Measurements from ENCODE around the gene E2F1. TPM values are rescaled to one million over a fixed set of nuclear protein-coding genes. Genes with fewer than 3 reads are reported as not detected.

The E2F1 gene
- total and polyA plus RNA-seq, 2 donors (not counting 1 experiment from before 2014, with no cell fraction given) = 2.4 to 2.7 TPM

GRCh38 chr20:33694639-33695012 is 8.4 kb upstream of the E2F1 start:
- no peak overlapping the region for H3K27ac Mint-ChIP-seq
- TF ChIP-seq, protein P1, sequence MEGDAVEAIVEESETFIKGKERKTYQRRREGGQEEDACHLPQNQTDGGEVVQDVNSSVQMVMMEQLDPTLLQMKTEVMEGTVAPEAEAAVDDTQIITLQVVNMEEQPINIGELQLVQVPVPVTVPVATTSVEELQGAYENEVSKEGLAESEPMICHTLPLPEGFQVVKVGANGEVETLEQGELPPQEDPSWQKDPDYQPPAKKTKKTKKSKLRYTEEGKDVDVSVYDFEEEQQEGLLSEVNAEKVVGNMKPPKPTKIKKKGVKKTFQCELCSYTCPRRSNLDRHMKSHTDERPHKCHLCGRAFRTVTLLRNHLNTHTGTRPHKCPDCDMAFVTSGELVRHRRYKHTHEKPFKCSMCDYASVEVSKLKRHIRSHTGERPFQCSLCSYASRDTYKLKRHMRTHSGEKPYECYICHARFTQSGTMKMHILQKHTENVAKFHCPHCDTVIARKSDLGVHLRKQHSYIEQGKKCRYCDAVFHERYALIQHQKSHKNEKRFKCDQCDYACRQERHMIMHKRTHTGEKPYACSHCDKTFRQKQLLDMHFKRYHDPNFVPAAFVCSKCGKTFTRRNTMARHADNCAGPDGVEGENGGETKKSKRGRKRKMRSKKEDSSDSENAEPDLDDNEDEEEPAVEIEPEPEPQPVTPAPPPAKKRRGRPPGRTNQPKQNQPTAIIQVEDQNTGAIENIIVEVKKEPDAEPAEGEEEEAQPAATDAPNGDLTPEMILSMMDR (IDR thresholded peaks at IDR 0.05) = no peak
- no peak for TF ChIP-seq EZH2 (IDR thresholded peaks at IDR 0.05; ENCODE audit: borderline replicate concordance, insufficient read depth, low read depth, low read length, poor library complexity, severe bottlenecking)
- H2AFZ ChIP-seq (ENCODE audit: insufficient read depth, low read depth, low read length, poor library complexity, severe bottlenecking) = no peak overlapping the region
- no peak overlapping the region for H3K4me3 ChIP-seq (ENCODE audit: control extremely low read depth in 1 of 5, extremely low read depth in 1 of 5, insufficient read depth in 1 of 5, low read depth in 2 of 5, low read length in 4 of 5)
- no peaks in the 10 kb centered on the region for H3K9me3 Mint-ChIP-seq (ENCODE audit: insufficient read depth)
- no peak for ATAC-seq (ENCODE audit: low read depth)
- H3K9me3 ChIP-seq (ENCODE audit: control extremely low read depth in 1 of 3, control insufficient read depth in 2 of 3, insufficient read depth in 1 of 3, low read length in 2 of 3) = peaks cover 0 to 11% (median 0%) of the 10 kb centered on the region in 3 donors
- H3K27me3 ChIP-seq (replicated peaks in 1 of 4; ENCODE audit: control extremely low read depth in 1 of 4, control insufficient read depth in 3 of 4, insufficient read depth in 4 of 4, low read length in 3 of 4) = no peaks in the 10 kb centered on the region
- no peak overlapping the region for H3K4me3 Mint-ChIP-seq
- intact Hi-C loops (cut with micrococcal nuclease) = no loop called here
- H3K4me1 ChIP-seq (ENCODE audit: control insufficient read depth in 2 of 2, insufficient read depth in 2 of 2, low read length in 2 of 2) = no peaks in the 10 kb centered on the region
- H3K79me2 ChIP-seq (ENCODE audit: control insufficient read depth, insufficient read depth, low read length) = no peaks in the 10 kb centered on the region
- H3K27ac ChIP-seq (ENCODE audit: low read length in 2 of 2) = no peak overlapping the region
- ChIA-PET POLR2A (no interaction called here), CTCF (no interaction called here)
- whole genome bisulfite sequencing (ENCODE audit: insufficient coverage) = 93% methylated on average over 6 of the region's 6 CpGs
- no peaks in the 10 kb centered on the region for H3K27me3 Mint-ChIP-seq
- no peak for DNase-seq
- no peaks in the 10 kb centered on the region for H3K4me1 Mint-ChIP-seq
- H3K9ac ChIP-seq (ENCODE audit: low read length) = no peak overlapping the region
- H3K36me3 ChIP-seq (replicated peaks in 1 of 2; ENCODE audit: control extremely low read depth in 1 of 2, control insufficient read depth in 1 of 2, extremely low read depth in 1 of 2, insufficient read depth in 2 of 2, low read length in 1 of 2) = no peaks in the 10 kb centered on the region
- no peak overlapping the region for H3K4me2 ChIP-seq (replicated peaks; ENCODE audit: low read depth, low read length, poor library complexity, severe bottlenecking)
- H4K20me1 ChIP-seq (ENCODE audit: control insufficient read depth, insufficient read depth, low read length, poor library complexity, severe bottlenecking) = no peaks in the 10 kb centered on the region

DNA sequence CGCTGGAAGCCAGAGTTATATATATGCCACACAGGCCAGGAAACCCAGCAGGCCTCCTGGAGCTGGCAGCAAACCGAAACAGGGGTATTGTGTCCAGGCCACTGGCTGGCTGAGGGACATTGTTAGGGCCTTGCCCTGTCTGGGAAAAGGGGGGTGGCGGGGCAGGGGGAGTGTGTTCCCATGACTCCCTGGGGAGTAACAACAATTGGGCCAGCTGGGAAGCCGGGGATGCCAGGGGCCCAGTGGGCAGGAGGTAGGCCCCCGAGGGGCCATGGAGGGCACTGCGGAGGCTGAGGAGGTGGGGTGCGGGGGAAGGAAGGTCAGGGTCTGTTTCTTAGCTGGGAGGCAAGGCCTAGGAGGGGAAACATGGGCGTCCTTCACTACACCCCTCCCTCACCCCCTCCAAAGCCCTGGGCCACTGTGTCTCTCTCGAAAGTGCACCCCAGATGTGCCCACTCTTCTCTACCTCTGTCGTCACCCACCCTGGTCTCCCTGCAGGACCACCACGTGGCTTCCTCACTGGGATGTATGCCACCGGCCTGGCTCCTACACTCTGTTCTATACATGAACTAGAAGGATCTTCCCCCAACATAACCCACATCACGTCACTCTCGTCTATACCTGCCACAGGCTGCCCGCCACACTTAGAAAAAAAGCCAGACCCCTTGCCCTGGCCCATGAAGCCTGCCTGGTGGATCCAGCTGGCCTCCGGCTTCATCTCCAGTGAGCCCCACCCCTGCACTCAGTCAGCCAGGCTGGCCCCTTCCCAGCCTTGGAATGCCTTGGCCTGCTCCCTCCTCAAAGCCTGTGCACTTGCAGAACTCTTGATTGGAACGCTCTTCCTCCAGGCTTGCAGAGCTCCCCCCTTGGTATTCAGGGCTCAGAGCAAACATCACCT is 7.8 kb upstream of the E2F1 start:
- Mint-ChIP-seq H3K4me3 (no peak overlapping the region), H3K4me1 (no peaks in the 10 kb centered on the region), H3K27me3 (no peaks in the 10 kb centered on the region), H3K27ac (no peak overlapping the region), H3K9me3 (ENCODE audit: insufficient read depth) (no peaks in the 10 kb centered on the region)
- H3K4me1 ChIP-seq (ENCODE audit: control insufficient read depth in 2 of 2, insufficient read depth in 2 of 2, low read length in 2 of 2) = no peaks in the 10 kb centered on the region
- no peak overlapping the region for H2AFZ ChIP-seq (ENCODE audit: insufficient read depth, low read depth, low read length, poor library complexity, severe bottlenecking)
- no peaks in the 10 kb centered on the region for H3K27me3 ChIP-seq (replicated peaks in 1 of 4; ENCODE audit: control extremely low read depth in 1 of 4, control insufficient read depth in 3 of 4, insufficient read depth in 4 of 4, low read length in 3 of 4)
- no peak overlapping the region for H3K4me3 ChIP-seq (ENCODE audit: control extremely low read depth in 1 of 5, extremely low read depth in 1 of 5, insufficient read depth in 1 of 5, low read depth in 2 of 5, low read length in 4 of 5)
- ChIA-PET CTCF (no interaction called here), POLR2A (interaction anchor here (0.6 kb wide), 1 partner anchor 107 kb away, joined by 3 read pairs; no protein-coding TSS in a partner anchor)
- ATAC-seq (ENCODE audit: low read depth) = no peak
- no peaks in the 10 kb centered on the region for H3K36me3 ChIP-seq (replicated peaks in 1 of 2; ENCODE audit: control extremely low read depth in 1 of 2, control insufficient read depth in 1 of 2, extremely low read depth in 1 of 2, insufficient read depth in 2 of 2, low read length in 1 of 2)
- no peak overlapping the region for H3K27ac ChIP-seq (ENCODE audit: low read length in 2 of 2)
- no peaks in the 10 kb centered on the region for H4K20me1 ChIP-seq (ENCODE audit: control insufficient read depth, insufficient read depth, low read length, poor library complexity, severe bottlenecking)
- peaks cover 0 to 10% (median 0%) of the 10 kb centered on the region in 3 donors for H3K9me3 ChIP-seq (ENCODE audit: control extremely low read depth in 1 of 3, control insufficient read depth in 2 of 3, insufficient read depth in 1 of 3, low read length in 2 of 3)
- TF ChIP-seq EZH2 (IDR thresholded peaks at IDR 0.05; ENCODE audit: borderline replicate concordance, insufficient read depth, low read depth, low read length, poor library complexity, severe bottlenecking) = no peak
- TF ChIP-seq, protein P1 (IDR thresholded peaks at IDR 0.05) = no peak
- no peaks in the 10 kb centered on the region for H3K79me2 ChIP-seq (ENCODE audit: control insufficient read depth, insufficient read depth, low read length)
- intact Hi-C loops (cut with micrococcal nuclease) = no loop called here
- DNase-seq = no peak
- 91% methylated on average over 11 of the region's 17 CpGs for WGBS (ENCODE audit: insufficient coverage)
- no peak overlapping the region for H3K9ac ChIP-seq (ENCODE audit: low read length)
- H3K4me2 ChIP-seq (replicated peaks; ENCODE audit: low read depth, low read length, poor library complexity, severe bottlenecking) = no peak overlapping the region

All from B cell (primary cell).